ENCODE data around the gene PAPPA2. TPM values are rescaled to one million over a fixed set of nuclear protein-coding genes. Genes with fewer than 3 reads are reported as not detected.

The PAPPA2 gene
- total RNA-seq, 1 experiment from 2014 or later = 0.03 TPM

GRCh38 chr1:176536588-176536987, 73.6 kb downstream of the PAPPA2 start:
- Histone ChIP-seq H3K4me1 (ENCODE audit: control insufficient read depth, insufficient read depth, low read length) (no peaks in the 10 kb centered on the region), H3K4me3 (ENCODE audit: low read depth in 2 of 2, low read length in 2 of 2) (no peak overlapping the region), H3K36me3 (ENCODE audit: control insufficient read depth, insufficient read depth, low read length) (no peaks in the 10 kb centered on the region), H3K27me3 (ENCODE audit: control insufficient read depth, insufficient read depth, low read length) (no peaks in the 10 kb centered on the region), H3K9me3 (ENCODE audit: control insufficient read depth, insufficient read depth, low read depth, low read length) (no peaks in the 10 kb centered on the region), H3K27ac (ENCODE audit: low read length) (no peak overlapping the region)
- DNase-seq (ENCODE audit: low read depth, low spot score) (no peak), ATAC-seq (no peak)
- CTCF ChIA-PET = no interaction called here
- intact Hi-C loops (cut with micrococcal nuclease; ENCODE audit: unreplicated experiment) = no loop called here
- no peak for TF ChIP-seq CTCF (IDR thresholded peaks at IDR 0.05)
- in situ Hi-C loops (cut with HindIII; ENCODE audit: low pct_unique_long_range_greater_than_20kb, low sequenced_read_pairs) = no loop called here
- POLR2A ChIA-PET = no interaction called here
- no TSS peak for BruUV-seq (replicated peaks)

- Histone ChIP-seq H3K4me3 (ENCODE audit: low read depth in 2 of 2, low read length in 2 of 2) (no peak overlapping the region), H3K9me3 (ENCODE audit: control insufficient read depth, insufficient read depth, low read depth, low read length) (no peaks in the 10 kb centered on the region), H3K27ac (ENCODE audit: low read length) (no peak overlapping the region), H3K4me1 (ENCODE audit: control insufficient read depth, insufficient read depth, low read length) (no peaks in the 10 kb centered on the region), H3K27me3 (ENCODE audit: control insufficient read depth, insufficient read depth, low read length) (no peaks in the 10 kb centered on the region), H3K36me3 (ENCODE audit: control insufficient read depth, insufficient read depth, low read length) (no peaks in the 10 kb centered on the region)
- intact Hi-C loops (cut with micrococcal nuclease; ENCODE audit: unreplicated experiment) = no loop called here
- TF ChIP-seq REST (IDR thresholded peaks at IDR 0.05; ENCODE audit: insufficient read depth in 1 of 2, low read depth in 2 of 2, low read length in 1 of 2) (no peak), CTCF (IDR thresholded peaks at IDR 0.05) (no peak), TCF7L2 (IDR thresholded peaks at IDR 0.05; ENCODE audit: low read depth, low read length) (no peak), SIN3A (IDR thresholded peaks at IDR 0.05; ENCODE audit: borderline replicate concordance, insufficient read depth, low read depth, low read length) (no peak), POLR2AphosphoS5 (IDR thresholded peaks at IDR 0.05; ENCODE audit: low read depth, low read length) (no peak)
- in situ Hi-C loops (cut with HindIII; ENCODE audit: low pct_unique_long_range_greater_than_20kb, low sequenced_read_pairs) = no loop called here
- no TSS peak for BruUV-seq (replicated peaks)
- ATAC-seq (no peak), DNase-seq (ENCODE audit: low read depth, low spot score) (no peak)
- ChIA-PET POLR2A (no interaction called here), CTCF (no interaction called here)
These were observed 76.0 kb downstream of the PAPPA2 start for GRCh38 chr1:176539018-176539417.

GRCh38 chr1:176540428-176540827, 77.5 kb downstream of the PAPPA2 start:
- ChIA-PET CTCF (no interaction called here), POLR2A (no interaction called here)
- TF ChIP-seq TCF7L2 (IDR thresholded peaks at IDR 0.05; ENCODE audit: low read depth, low read length) = no peak
- DNase-seq (ENCODE audit: low read depth, low spot score) (no peak), ATAC-seq (no peak)
- BruUV-seq (replicated peaks) = no TSS peak
- H3K4me3 ChIP-seq (ENCODE audit: low read depth in 2 of 2, low read length in 2 of 2) = no peak overlapping the region
- no peaks in the 10 kb centered on the region for H3K9me3 ChIP-seq (ENCODE audit: control insufficient read depth, insufficient read depth, low read depth, low read length)
- H3K4me1 ChIP-seq (ENCODE audit: control insufficient read depth, insufficient read depth, low read length) = no peaks in the 10 kb centered on the region
- H3K27ac ChIP-seq (ENCODE audit: low read length) = no peak overlapping the region
- H3K36me3 ChIP-seq (ENCODE audit: control insufficient read depth, insufficient read depth, low read length) = no peaks in the 10 kb centered on the region
- intact Hi-C loops (cut with micrococcal nuclease; ENCODE audit: unreplicated experiment) (no loop called here), in situ Hi-C loops (cut with HindIII; ENCODE audit: low pct_unique_long_range_greater_than_20kb, low sequenced_read_pairs) (no loop called here)
- H3K27me3 ChIP-seq (ENCODE audit: control insufficient read depth, insufficient read depth, low read length) = no peaks in the 10 kb centered on the region
